Measurements from ENCODE around the gene EVC2.

DNA sequence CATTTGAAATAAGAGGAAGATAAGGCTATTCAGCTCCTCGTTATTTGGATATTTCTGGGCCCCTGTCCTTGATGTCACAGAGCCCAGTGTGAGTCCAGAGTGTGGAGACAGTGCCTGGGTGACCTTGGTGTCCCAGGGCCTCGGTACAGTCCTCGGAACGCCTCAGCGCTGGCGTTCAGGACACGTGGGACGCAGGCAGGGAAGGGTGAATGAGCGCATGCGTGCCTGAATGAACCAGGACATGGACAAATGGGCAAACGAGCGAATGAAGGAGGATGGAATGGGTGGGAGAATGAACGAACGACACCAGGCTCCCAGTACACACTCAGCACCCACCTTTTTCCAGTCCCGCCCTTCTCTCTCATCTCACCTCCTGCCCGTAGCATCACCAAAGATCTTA is 46.8 kb upstream of the EVC2 start:
- TF ChIP-seq POLR2A (IDR thresholded peaks at IDR 0.05): no peak
- TF ChIP-seq, protein P1, sequence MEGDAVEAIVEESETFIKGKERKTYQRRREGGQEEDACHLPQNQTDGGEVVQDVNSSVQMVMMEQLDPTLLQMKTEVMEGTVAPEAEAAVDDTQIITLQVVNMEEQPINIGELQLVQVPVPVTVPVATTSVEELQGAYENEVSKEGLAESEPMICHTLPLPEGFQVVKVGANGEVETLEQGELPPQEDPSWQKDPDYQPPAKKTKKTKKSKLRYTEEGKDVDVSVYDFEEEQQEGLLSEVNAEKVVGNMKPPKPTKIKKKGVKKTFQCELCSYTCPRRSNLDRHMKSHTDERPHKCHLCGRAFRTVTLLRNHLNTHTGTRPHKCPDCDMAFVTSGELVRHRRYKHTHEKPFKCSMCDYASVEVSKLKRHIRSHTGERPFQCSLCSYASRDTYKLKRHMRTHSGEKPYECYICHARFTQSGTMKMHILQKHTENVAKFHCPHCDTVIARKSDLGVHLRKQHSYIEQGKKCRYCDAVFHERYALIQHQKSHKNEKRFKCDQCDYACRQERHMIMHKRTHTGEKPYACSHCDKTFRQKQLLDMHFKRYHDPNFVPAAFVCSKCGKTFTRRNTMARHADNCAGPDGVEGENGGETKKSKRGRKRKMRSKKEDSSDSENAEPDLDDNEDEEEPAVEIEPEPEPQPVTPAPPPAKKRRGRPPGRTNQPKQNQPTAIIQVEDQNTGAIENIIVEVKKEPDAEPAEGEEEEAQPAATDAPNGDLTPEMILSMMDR (IDR thresholded peaks at IDR 0.05): no peak

All from lower leg skin (tissue), 3 donors.